Embryonic facial prominence (tissue), 1 donor: Measurements from ENCODE around the gene STK35.

Source experiments
- DNase-seq: peaks from one replicate; pipeline ENCODE4 v3.0.0-alpha.2; 2016; ENCODE audit errors: extremely low spot score

STK35 gene

DNA sequence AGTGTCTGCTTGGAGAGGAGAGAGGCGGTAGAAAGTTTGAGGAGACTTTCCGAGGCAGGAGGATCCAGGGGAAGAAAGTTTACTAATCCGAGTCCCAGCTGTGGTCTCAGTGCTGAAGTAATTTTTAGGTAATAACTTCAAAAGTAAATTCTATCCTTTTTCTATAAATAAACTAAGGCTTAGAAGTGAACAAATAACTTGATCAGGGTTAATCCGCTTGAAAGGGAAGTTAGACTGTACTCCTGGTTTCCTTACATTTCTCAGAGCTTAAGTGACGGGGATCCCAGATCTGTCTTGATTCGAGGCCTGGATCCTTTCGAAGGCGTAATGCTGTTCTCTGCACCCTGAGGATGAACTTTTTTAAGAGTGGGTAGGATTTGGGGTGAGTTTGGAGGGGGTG is 2.6 kb downstream of the STK35 start:
- no peak for DNase-seq

DNA sequence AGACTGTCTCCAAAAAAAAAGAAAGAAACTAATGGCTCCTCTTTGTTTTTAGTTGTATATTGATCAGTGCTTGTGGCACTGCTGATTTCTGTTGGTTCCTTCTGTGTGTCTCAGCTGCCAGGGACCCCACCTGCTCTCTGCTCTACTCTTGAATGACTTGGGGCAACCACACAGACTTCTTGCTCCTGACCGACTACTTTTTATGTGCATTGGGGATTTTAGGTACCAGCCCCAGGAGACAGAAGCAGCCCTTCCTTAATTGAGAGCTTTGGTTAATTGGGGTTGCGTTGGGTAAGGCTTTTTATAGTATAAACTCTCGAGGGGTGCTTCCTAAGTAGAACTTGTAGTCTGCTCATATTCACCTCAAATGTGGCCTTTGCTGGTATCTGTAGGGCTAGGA is 6.9 kb downstream of the STK35 start:
- DNase-seq = no peak

DNA sequence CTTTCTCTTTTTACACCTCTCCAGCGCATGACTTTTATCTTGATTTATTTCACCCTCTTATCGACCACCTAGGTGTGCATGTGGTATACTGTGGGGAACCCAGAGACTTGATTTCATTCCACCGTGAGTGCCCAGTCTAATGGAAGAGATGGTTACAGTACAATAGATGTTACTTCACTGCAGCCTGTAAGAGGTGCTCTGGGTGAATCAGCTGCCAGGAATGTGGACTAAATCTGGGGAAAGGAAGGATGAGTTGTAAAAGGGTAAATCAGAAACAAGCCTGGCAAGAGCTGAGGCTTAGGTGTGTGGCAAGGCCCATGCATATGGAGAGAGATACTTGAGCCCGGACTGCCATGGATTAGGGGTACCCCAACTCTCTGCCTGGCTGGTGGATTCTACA is 7.4 kb downstream of the STK35 start:
- DNase-seq = no peak

DNA sequence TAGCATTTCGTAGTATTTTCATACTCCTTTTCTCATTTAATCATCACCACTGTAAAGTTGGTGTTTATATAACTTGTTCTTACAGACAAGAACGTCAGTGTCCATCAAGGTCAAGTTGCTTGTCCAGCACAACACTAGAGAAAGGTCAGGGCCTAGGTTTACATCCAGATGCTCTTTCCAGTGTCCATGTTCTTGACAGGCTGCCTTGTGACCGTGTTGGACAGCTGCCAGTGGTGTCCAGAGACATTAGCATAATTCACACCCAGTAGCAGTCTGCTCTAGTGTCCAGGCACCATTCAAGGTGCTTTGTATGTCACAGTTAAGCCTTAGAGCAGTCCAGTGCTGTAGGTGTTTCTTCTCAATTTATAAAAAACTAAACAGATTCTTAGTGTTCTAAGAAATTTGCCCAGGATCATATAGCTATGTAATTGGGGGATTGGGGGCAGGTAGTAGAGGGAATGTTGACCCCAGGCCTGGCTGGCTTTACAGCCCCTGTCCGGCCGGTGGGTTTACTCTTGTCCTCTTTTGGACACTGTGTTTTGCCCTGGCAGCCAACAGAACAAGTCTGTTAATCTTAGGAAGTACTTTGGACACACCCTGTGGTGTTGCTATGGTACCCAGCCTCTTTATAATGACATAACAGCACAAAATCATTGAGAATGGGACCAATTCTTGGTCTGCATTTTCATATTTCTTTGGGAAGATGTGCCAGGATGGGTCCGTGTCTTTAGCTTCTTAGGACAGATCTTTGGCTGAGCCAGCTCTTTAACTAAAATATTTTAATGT is 8.0 kb downstream of the STK35 start:
- no peak for DNase-seq

DNA sequence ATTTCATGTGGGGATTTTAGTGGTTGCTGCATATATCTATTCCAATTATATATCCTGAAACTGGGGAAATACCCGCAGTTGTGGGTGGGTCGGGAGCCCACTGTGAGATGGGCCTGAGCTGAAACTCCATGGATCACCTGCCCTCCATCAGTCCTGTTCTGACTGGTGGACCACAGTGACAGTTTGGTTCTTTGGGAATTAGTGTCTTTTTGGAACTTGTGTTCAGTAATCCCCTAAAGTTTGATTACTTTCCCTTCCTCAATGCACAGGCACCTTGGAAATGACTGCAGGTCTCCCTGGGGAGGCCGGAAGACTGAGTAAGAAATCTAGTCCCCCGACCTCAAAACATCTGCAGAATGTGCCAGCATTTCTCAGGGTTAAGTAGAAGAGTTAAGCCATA is 11.3 kb downstream of the STK35 start:
- DNase-seq = no peak

DNA sequence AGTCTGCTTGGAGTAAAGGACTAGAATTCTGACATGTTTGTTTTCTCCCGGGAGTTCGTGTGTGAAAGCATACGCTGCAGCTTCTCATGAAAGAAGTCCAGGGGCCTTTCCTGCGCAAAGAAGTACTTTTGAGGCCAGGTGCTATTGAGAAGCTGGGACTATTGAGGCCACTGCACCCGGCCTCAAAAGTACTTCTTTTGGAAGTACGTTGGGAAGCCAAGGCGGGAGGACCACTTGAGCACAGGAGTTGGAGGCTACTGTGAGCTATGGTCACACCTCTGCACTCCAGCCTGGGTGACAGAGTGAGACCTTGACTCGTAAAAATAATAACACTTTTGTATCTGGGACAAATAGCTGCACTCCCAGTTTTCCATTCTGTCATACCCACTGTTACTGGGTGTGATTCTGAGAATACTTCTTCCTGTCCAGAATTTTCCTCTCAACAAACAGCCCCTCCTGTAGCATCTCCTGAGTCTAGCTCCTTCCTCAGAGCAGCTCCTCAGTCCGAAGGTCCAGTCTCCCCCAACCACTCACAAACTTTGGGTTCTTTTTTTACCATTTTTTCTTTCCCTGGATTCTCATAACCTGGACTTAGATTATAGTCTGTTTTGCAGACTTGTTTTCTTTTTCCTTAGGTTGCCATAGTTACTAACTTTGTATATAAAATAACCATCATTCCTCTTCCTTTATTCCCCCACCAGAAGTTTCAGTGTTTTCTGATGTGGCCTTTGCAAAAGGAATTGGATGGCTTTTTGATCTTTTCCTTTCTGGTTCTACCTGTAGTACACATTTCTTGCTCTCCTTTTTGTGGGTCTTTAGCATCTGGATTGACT is 12.7 kb downstream of the STK35 start:
- no peak for DNase-seq

DNA sequence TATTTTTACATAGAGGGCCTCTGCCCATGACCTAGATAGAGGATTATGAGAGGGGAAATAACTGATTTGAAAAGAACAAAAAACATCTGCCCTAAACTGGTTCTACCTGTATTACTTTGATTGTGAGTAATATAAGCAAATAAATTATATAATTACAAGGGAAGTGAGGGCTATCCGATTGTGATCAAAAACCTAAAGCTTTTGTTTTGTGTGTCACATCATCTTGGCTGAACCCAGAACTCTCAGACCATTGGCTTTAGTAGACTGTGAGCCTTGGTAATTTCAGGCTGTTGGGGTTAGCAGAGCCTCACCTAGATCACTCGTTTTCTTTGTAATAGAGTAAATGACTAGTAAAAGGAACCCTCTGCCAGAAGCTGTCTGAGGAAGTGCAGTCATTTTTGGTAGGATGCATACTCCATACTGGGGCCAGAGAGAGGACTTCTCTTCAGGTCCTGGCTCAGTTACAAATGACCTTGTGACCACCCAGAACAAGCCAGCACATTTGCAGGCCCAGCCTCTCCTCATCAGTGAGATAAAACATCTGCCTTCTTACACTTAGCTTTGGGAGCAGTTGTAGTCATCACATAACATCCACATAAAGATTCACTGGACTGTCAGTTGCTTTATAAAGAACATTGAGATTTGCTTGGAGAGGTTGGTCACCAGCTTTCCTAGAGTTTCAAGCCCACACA is 13.5 kb downstream of the STK35 start:
- no peak for DNase-seq

DNA sequence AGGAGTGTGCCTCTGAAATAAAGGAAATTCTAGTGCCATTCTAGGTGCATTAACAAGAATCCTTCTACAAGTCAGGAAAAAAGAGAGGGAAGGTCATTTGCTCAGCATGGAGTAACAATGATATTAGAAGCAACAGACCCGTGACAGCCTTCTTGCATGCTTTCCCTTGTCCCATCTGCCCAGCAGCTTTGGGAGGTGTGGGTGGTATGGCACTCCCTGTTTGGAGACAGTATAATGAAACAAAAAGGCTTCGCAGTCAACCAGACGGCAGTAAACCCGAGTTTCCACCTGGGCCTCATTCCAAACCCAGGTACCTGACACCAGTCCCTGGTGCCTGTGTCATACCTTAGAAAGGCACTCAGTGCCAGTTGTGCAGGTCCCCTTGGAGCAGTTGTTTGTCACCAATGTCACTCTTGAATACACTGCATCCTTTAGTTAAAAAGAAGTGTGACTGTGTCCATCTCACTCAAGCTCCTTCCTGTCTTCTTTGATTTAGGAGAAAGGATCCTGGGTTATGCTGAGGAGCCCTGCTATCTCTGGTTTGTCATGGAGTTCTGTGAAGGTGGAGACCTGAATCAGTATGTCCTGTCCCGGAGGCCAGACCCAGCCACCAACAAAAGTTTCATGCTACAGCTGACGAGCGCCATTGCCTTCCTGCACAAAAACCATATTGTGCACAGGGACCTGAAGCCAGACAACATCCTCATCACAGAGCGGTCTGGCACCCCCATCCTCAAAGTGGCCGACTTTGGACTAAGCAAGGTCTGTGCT is 14.7 kb downstream of the STK35 start:
- no peak for DNase-seq

DNA sequence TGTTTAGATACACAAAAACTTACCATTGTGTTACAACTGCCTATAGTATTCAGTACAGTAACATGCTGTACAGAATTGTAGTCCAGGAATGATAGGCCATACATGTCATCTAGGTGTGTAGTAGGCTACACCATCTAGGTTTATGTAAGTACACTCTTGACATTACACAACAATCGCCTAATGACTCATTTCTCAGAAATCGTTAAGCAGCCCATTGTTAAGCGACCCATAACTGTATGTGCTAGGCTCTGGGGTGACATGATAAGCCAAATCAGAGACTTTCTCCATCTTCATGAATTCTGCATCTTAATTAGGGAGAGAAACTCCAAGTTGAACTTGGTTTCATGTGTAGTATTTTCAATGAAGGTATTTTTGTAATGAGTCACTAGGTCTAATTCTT is 17.2 kb downstream of the STK35 start:
- no peak for DNase-seq

DNA sequence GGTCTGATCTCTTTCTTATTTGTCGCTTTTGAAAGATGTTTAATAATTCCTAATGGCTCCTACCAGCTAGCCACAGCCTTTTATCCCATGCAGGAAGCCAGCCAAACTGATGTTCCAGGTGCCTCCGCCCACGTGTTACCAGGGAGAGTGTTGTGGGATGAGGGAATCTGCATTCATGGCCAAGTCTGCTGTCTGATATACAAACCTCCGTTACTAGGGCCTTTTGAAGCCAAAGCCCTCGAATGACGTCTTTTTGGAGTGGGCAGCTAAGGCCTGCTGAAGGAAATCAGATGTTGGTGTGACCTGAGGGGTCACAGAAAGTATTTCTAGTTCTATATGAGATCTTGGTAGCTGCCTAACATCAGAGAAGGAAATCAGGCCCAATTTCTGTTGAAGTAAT is 21.3 kb downstream of the STK35 start:
- DNase-seq = no peak

DNA sequence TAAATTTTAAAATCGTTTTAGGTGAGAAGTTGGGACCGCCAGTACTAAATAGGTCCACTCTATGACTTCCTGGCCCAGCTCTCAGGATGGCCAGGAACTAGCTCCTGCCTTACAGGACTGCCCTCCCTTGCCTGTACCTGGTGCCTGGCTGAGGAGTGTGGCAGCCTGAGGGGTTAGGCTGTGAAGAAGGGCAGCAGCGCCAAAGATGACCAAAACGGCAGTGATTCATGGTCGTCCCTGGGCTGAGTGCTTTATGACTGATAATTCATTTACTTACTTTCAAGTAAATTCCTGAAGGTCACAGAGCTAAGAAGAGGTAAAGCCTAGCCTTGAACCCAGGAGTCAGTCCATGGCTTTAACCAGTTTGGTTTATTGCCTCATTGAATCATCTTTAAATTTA is 22.1 kb downstream of the STK35 start:
- no peak for DNase-seq

DNA sequence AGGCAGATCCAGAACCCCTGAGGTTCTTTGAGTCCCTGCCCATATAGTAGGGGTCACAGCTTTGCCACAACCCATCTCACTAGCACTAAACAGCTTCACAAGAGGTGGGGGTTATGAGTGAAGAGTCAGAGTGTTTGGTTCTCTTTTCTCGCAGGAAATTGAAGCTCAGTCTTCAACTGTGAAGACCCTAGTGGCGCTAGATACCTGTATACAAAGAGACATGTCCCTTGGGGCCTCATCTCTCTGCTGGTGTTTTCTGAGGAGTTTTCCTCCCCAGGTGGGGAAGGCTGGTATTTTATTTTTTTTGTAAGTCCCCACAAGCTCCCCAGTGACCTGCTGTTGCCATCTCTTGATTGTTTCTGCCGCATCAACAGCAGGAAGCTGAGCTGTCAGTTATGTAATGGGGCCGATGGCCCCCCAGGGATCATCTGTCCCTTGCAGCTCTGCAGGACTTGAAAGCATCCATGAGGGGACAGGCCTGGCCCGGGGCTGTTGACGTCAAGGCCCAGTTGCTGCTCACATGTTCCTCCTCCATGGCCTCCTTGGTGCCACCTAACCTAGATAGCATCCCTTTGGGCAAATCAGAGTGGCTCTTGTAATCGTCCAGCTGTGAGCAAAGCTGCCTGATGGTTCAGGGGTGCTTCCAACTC is 23.1 kb downstream of the STK35 start:
- DNase-seq = no peak

DNA sequence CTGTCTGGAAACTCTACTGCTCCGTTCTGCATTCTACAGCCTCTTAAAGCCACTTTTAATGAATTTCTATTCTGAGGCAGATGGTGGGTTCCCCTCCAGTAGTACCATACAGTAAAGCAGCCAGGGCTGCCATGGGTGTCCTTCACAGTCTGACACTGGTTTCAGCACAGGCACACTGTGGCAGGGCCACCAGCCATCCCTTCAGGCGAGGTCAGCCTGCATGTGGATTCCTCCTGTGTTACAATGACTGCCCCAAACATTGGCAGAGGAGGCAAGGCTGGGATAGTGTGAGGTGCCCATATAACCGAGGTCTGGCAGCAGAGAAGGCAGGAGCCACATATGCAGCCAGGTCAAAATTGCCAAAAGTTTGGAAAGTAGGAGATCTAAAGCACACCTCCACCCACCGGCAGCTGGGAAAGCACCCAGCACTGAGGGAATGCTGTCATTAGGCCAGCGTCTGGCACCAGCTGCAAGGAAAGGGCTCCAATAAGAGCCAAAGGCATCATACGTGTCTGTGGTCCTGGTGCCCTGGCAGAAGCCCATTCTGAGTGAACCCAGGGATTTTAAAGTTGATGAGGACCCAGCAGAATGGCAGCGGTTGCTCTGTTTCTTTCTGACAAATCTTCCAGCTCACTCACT is 24.0 kb downstream of the STK35 start:
- no peak for DNase-seq

DNA sequence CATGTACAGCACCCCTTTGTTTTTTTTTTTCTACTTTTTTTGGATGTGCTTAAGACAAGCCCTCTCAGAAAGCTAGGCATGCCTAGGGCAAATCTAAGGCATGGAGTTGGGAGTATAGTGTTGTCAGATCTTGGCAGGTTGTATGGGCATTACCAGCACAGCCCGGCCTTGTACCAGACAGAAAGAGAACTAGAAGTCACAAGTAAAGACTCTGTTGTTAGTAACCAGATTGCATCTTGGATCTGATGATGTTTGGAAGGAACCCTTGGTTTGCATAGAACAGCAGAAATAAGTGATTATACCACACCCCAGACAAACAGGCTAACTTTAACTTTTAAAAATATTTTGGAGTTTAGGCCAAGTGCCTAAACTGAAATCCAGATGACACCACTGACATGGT is 25.6 kb downstream of the STK35 start:
- no peak for DNase-seq

DNA sequence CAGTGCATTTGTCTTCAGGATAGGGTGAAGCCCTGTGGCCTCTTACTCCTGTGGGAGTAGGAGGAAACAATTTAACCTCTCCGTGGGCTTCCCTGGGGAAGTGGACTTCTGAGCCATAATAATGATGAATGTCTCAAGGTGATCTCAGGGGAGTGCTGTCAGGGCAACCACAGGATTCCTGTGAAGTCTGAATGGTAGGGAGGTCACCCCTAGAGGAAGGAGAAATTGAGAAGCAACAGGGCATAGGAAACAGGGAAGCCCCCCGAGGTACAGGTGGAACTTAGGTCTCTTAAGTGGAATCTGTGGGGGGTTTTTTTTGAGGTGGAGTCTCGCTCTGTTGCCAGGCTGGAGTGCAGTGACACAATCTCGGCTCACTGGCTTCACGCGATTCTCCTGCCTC is 26.9 kb downstream of the STK35 start:
- DNase-seq = no peak

DNA sequence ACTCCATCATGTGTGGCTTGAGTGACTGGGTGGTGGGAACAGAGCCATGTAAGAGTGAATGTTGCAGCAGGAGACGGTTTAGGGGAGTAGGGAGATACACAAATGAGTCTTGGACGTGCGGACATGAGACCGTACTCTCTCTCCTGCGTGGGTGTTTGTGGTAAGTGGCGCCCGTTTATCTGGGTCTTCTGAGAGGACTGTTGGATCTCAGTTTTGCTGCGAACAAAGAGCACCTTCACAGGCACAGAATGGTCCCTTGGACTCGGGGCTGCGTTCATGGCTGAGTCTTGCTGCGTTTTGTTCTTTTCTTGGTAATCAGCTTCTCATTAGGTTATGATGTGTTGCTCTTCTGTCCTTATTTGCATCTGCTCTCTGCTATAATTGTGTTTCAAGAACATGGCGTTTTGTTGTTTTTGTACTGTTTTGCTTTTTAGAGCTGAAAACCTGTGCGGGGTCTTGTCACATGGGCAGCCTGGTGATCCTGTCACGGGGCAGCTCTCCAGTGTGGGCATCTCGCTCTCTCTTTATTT is 28.5 kb downstream of the STK35 start:
- no peak for DNase-seq

DNA sequence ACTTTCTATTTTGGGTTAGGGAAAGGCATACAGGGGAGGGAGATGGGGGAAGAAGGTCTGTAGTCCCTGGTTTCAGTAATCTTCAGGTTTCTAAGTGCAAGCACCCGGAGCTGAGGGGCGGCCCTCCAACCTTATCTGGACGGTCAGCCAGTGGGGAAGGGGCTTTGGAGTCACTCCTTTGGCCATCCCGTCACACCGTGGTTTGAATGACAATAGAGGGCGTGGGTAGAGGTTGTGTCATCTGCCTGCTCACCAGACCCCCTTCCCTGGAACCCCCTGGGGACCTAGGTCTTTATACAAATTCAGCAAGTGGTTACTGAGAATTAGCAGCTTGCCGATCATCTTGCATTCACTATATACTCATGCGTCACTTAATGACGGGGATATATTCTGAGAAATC is 29.1 kb downstream of the STK35 start:
- no peak for DNase-seq

DNA sequence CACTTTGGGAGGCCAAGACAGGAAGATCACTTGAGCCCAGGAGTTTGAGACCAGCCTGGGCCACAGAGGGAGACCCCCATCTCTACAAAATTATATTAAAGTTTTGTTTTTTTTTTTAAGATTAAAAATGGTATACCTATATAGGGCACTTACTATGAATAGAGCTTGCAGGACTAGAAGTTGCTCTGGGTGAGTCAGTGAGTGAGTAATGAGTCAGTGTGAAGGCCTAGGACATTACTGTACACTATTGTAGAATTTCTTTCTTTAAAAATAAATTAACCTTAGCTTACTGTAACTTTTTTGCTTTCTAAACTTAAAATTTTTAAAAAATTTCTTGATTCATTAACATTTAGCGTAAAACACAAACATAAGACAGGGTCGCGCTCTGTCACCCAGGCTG is 29.7 kb downstream of the STK35 start:
- DNase-seq = no peak

DNA sequence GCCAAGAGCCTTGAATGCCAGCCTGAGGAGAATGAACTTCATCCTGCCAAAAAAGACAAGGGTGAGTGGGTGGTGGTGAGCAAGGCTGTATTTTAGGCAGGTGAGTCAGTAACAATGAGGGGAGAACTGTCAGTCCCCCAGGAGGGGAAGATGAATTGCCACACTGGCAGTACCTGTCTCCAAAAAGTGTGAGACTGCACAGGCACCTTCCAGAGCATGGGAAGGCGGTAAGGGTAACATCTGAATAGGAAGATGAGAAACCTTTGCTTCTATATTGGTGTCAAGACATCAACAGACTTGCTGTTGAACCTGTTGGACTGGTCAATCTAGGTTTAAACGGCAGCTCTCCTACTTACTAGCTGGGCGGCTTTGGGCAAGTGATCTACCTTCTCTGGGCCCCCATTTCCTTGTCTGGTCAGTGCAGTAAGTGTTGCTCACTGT is 30.9 kb downstream of the STK35 start:
- DNase-seq = no peak

DNA sequence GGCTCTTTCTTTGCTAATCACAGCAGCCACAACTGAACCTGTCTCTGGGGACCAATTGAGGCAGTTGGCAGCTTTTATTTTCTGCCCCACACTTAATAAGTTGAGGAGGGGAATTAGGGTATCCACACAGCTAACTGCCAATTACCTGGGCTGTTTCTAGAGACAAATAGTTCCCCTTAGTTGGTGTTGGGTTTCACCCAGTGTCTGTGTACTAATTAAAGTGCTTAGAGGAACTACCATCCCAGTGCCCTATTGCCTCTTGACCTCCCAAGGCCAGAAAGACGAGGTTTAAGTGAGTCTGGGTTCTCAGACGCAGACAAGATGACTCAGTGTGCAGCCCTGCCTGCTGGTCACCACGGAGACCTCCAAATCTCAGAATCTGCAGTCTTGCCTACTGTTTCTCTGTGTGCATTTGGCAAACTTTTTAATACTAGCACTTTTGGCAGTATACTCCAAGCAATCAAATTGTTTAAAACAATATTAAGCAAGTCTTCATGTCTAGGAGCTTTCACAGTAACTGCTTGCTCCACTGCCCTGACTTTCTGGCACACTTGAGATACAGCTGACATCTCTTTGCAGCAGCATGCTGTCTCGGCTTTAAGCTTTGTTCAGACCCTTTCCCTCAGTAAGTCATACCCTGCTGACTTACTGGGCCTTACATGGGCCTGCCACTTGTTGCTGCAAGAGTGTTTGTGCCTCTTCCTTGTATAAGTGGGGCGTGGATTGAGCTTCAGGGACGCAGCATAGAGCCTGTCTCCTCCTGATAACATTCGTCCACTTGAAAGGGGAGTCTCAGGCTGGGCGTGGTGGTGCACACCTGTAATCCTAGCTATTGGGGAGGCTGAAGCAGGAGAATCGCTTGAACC is 31.9 kb downstream of the STK35 start:
- DNase-seq = no peak
